Trophoblast cell (in vitro differentiated cells and primary cell): ENCODE measurements around the gene HTN3.

Source experiments
- DNase-seq, 2 donors: peaks; one replicate each; pipeline ENCODE4 v3.0.0-alpha.2; 2016
- H2AFZ ChIP-seq: 2 replicates; pipeline ENCODE4 v1.6.1; 2013; ENCODE audit warnings: low read length, moderate library complexity, mild to moderate bottlenecking; ENCODE audit not compliant: insufficient read depth, poor library complexity
- H2AK5ac ChIP-seq: 2 replicates; pipeline ENCODE4 v1.6.1; 2013; ENCODE audit warnings: mild to moderate bottlenecking, low read length
- H2BK120ac ChIP-seq: 2 replicates; pipeline ENCODE4 v1.6.1; 2013; ENCODE audit warnings: low read length, mild to moderate bottlenecking, moderate library complexity; ENCODE audit not compliant: insufficient read depth, poor library complexity
- H2BK12ac ChIP-seq: 2 replicates; pipeline ENCODE4 v1.6.1; 2013; ENCODE audit warnings: mild to moderate bottlenecking, low read length, moderate library complexity
- H2BK5ac ChIP-seq: 2 replicates; pipeline ENCODE4 v1.6.1; 2013; ENCODE audit warnings: low read length, low read depth, moderate library complexity, mild to moderate bottlenecking; ENCODE audit not compliant: poor library complexity
- H3K14ac ChIP-seq: 2 replicates; pipeline ENCODE4 v1.6.1; 2013; ENCODE audit warnings: mild to moderate bottlenecking, low read length
- H3K18ac ChIP-seq: 2 replicates; pipeline ENCODE4 v1.6.1; 2013; ENCODE audit warnings: mild to moderate bottlenecking, low read length
- H3K23ac ChIP-seq: 2 replicates; pipeline ENCODE4 v1.6.1; 2013; ENCODE audit warnings: low read length
- H3K27ac ChIP-seq: 2 replicates; pipeline ENCODE4 v1.5.1; 2013; ENCODE audit warnings: low read depth, mild to moderate bottlenecking, inconsistent platforms, low read length, moderate library complexity
- H3K27me3 ChIP-seq: 2 replicates; pipeline ENCODE4 v1.6.1; 2013; ENCODE audit warnings: inconsistent platforms, mild to moderate bottlenecking, low read length, moderate library complexity; ENCODE audit not compliant: insufficient read depth
- H3K36me3 ChIP-seq, 2 experiments: 1 replicate in 1 of 2; 2 replicates in 1 of 2; pipeline ENCODE4 v1.6.1; 2013; ENCODE audit warnings: low read length in 2 of 2, mild to moderate bottlenecking in 2 of 2, moderate library complexity in 1 of 2; ENCODE audit not compliant: insufficient read depth in 2 of 2, control insufficient read depth in 1 of 2
- H3K4ac ChIP-seq: 2 replicates; pipeline ENCODE4 v1.6.1; 2013; ENCODE audit warnings: low read depth, mild to moderate bottlenecking, low read length, moderate library complexity
- H3K4me1 ChIP-seq, 2 experiments: 1 replicate in 1 of 2; 2 replicates in 1 of 2; pipeline ENCODE4 v1.6.1; 2013; ENCODE audit warnings: low read length in 2 of 2, mild to moderate bottlenecking in 2 of 2, moderate library complexity in 1 of 2; ENCODE audit not compliant: insufficient read depth in 2 of 2, control insufficient read depth in 1 of 2
- H3K4me2 ChIP-seq: 2 replicates; pipeline ENCODE4 v1.6.1; 2013; ENCODE audit warnings: inconsistent platforms, mild to moderate bottlenecking, low read length, moderate library complexity
- H3K4me3 ChIP-seq: 2 replicates; pipeline ENCODE4 v1.5.1; 2013; ENCODE audit warnings: mild to moderate bottlenecking, low read depth, low read length, inconsistent platforms
- H3K79me1 ChIP-seq: one replicate; pipeline ENCODE4 v1.6.1; 2013; ENCODE audit warnings: low read length
- H3K79me2 ChIP-seq: 2 replicates; pipeline ENCODE4 v1.6.1; 2013; ENCODE audit warnings: low read length, mild to moderate bottlenecking; ENCODE audit not compliant: control insufficient read depth, insufficient read depth, poor library complexity
- H3K9ac ChIP-seq: 2 replicates; pipeline ENCODE4 v1.6.1; 2013; ENCODE audit warnings: mild to moderate bottlenecking, low read length
- H3K9me3 ChIP-seq: 2 replicates; pipeline ENCODE4 v1.6.1; 2013; ENCODE audit warnings: low read depth, mild to moderate bottlenecking, control low read depth, inconsistent platforms, low read length; ENCODE audit not compliant: insufficient read depth
- H4K12ac ChIP-seq: 2 replicates; pipeline ENCODE4 v1.6.1; 2013; ENCODE audit warnings: low read depth, mild to moderate bottlenecking, low read length, moderate library complexity
- H4K8ac ChIP-seq: 2 replicates; pipeline ENCODE4 v1.6.1; 2013; ENCODE audit warnings: low read depth, mild to moderate bottlenecking, low read length, moderate library complexity
- H4K91ac ChIP-seq: one replicate; pipeline ENCODE4 v1.6.1; 2013; ENCODE audit warnings: low read depth, mild to moderate bottlenecking, low read length, moderate library complexity
- WGBS: extraction: QIAGEN DNeasy Blood & Tissue Kit; methylation state at CpG from one replicate; pipeline ENCODE4 v1.1.7; 2013; ENCODE audit warnings: missing lambda C conversion rate; ENCODE audit not compliant: insufficient read length, insufficient coverage; ENCODE audit errors: extremely low coverage; 5-methylcytosine and 5-hydroxymethylcytosine counted together

Gene HTN3

GRCh38 chr4:69994782-69995181 lies 33.5 kb upstream of the HTN3 start:
- no peak overlapping the region for H2BK120ac ChIP-seq
- no peak overlapping the region for H3K18ac ChIP-seq
- H3K23ac ChIP-seq, result no peak overlapping the region
- H3K9me3 ChIP-seq, result no peaks in the 10 kb centered on the region
- no peak overlapping the region for H3K27ac ChIP-seq
- no peak overlapping the region for H2AFZ ChIP-seq
- H3K9ac ChIP-seq, result no peak overlapping the region
- no peaks in the 10 kb centered on the region for H3K4me1 ChIP-seq
- H3K27me3 ChIP-seq, result no peaks in the 10 kb centered on the region
- H3K36me3 ChIP-seq, result no peaks in the 10 kb centered on the region
- no peak overlapping the region for H4K91ac ChIP-seq
- H3K79me1 ChIP-seq, result no peaks in the 10 kb centered on the region
- no peak overlapping the region for H4K12ac ChIP-seq
- H2AK5ac ChIP-seq, result no peak overlapping the region
- no peak for DNase-seq
- H3K4ac ChIP-seq, result no peak overlapping the region
- no peak overlapping the region for H4K8ac ChIP-seq
- no peak overlapping the region for H3K4me2 ChIP-seq
- H2BK12ac ChIP-seq, result no peak overlapping the region
- no peak overlapping the region for H3K4me3 ChIP-seq
- H3K14ac ChIP-seq, result no peak overlapping the region
- no peak overlapping the region for H2BK5ac ChIP-seq
- no peaks in the 10 kb centered on the region for H3K79me2 ChIP-seq
- WGBS, result no CpG with 5 or more reads among the region's 5 CpGs

GRCh38 chr4:69995526-69996016 lies 32.7 kb upstream of the HTN3 start, which contains the start of gene STATH:
TSS of gene STATH (plus strand) at chr4:69995966. CDS start at chr4:69998438, 2,472 bp downstream.
- Histone ChIP-seq H4K8ac (no peak within 1 kb of the TSS), H3K4ac (no peak within 1 kb of the TSS), H2AK5ac (no peak within 1 kb of the TSS), H3K79me1 (no peaks in the 10 kb centered on the region), H3K4me2 (no peak within 1 kb of the TSS), H3K18ac (no peak within 1 kb of the TSS), H3K27me3 (no peaks in the 10 kb centered on the region), H2AFZ (no peak within 1 kb of the TSS), H3K79me2 (no peaks in the 10 kb centered on the region), H3K14ac (no peak within 1 kb of the TSS), H2BK5ac (no peak within 1 kb of the TSS), H3K36me3 (no peaks in the 10 kb centered on the region), H3K23ac (no peak within 1 kb of the TSS), H4K91ac (no peak within 1 kb of the TSS), H3K4me1 (no peaks in the 10 kb centered on the region), H3K27ac (no peak within 1 kb of the TSS), H3K4me3 (no peak within 1 kb of the TSS), H2BK120ac (no peak within 1 kb of the TSS), H2BK12ac (no peak within 1 kb of the TSS), H3K9ac (no peak within 1 kb of the TSS), H3K9me3 (no peaks in the 10 kb centered on the region), H4K12ac (no peak within 1 kb of the TSS)
- peak in 1 of 2 donors; percentile 3 for DNase-seq
- no CpG with 5 or more reads among the region's 3 CpGs for WGBS

- no peak overlapping the region for H3K18ac ChIP-seq
- H4K12ac ChIP-seq, result no peak overlapping the region
- H4K8ac ChIP-seq, result no peak overlapping the region
- no peak overlapping the region for H3K4ac ChIP-seq
- H2BK120ac ChIP-seq, result no peak overlapping the region
- H2AK5ac ChIP-seq, result no peak overlapping the region
- no peak overlapping the region for H3K27ac ChIP-seq
- H3K4me3 ChIP-seq, result no peak overlapping the region
- no peak overlapping the region for H2BK5ac ChIP-seq
- DNase-seq, result no peak
- H2AFZ ChIP-seq, result no peak overlapping the region
- H3K36me3 ChIP-seq, result no peaks in the 10 kb centered on the region
- H3K79me1 ChIP-seq, result no peaks in the 10 kb centered on the region
- no peaks in the 10 kb centered on the region for H3K79me2 ChIP-seq
- H3K23ac ChIP-seq, result no peak overlapping the region
- H3K9me3 ChIP-seq, result no peaks in the 10 kb centered on the region
- no peaks in the 10 kb centered on the region for H3K4me1 ChIP-seq
- no CpG with 5 or more reads among the region's 3 CpGs for WGBS
- no peaks in the 10 kb centered on the region for H3K27me3 ChIP-seq
- H4K91ac ChIP-seq, result no peak overlapping the region
- H3K9ac ChIP-seq, result no peak overlapping the region
- H2BK12ac ChIP-seq, result no peak overlapping the region
- H3K4me2 ChIP-seq, result no peak overlapping the region
- H3K14ac ChIP-seq, result no peak overlapping the region
These were observed 28.8 kb upstream of the HTN3 start for GRCh38 chr4:69999420-69999819.

GRCh38 chr4:70000711-70001110 lies 27.5 kb upstream of the HTN3 start:
- H2AFZ ChIP-seq, result no peak overlapping the region
- no peak overlapping the region for H3K23ac ChIP-seq
- DNase-seq, result no peak
- WGBS, result no CpG with 5 or more reads among the region's 1 CpG
- H3K9me3 ChIP-seq, result no peaks in the 10 kb centered on the region
- no peak overlapping the region for H3K27ac ChIP-seq
- H3K4me3 ChIP-seq, result no peak overlapping the region
- no peak overlapping the region for H3K9ac ChIP-seq
- H3K27me3 ChIP-seq, result no peaks in the 10 kb centered on the region
- H3K79me2 ChIP-seq, result no peaks in the 10 kb centered on the region
- no peaks in the 10 kb centered on the region for H3K36me3 ChIP-seq
- no peaks in the 10 kb centered on the region for H3K4me1 ChIP-seq
- H2BK120ac ChIP-seq, result no peak overlapping the region
- H2BK5ac ChIP-seq, result no peak overlapping the region
- H4K8ac ChIP-seq, result no peak overlapping the region
- H3K14ac ChIP-seq, result no peak overlapping the region
- no peaks in the 10 kb centered on the region for H3K79me1 ChIP-seq
- no peak overlapping the region for H3K18ac ChIP-seq
- no peak overlapping the region for H4K91ac ChIP-seq
- no peak overlapping the region for H2BK12ac ChIP-seq
- H3K4ac ChIP-seq, result no peak overlapping the region
- H4K12ac ChIP-seq, result no peak overlapping the region
- no peak overlapping the region for H2AK5ac ChIP-seq
- H3K4me2 ChIP-seq, result no peak overlapping the region
